ENCODE measurements around the gene NCAM2. TPM values are rescaled to one million over a fixed set of nuclear protein-coding genes. Genes with fewer than 3 reads are reported as not detected.
A peak's percentile ranks its signal among the peaks of the same experiment; 100 is the strongest.

NCAM2 gene
- total RNA-seq (1 to 10 TPM; 8.2 to 9.7 (median 8.2) TPM), polyA plus RNA-seq (0.97 TPM)
- long read RNA-seq, donor 1, full-length matches to known transcripts, result 2 of 6 reads
- long read RNA-seq, donor 1, partial matches to known transcripts, result 1 of 6 reads
- long read RNA-seq, donor 1, other reads (novel, unspliced or antisense), result 3 of 6 reads
- long read RNA-seq, donor 2, full-length matches to known transcripts, result 3 of 4 reads
- long read RNA-seq, donor 2, partial matches to known transcripts, result 0 of 4 reads
- long read RNA-seq, donor 2, other reads (novel, unspliced or antisense), result 1 of 4 reads
- long read RNA-seq, donor 3, full-length matches to known transcripts, result 3 of 5 reads
- long read RNA-seq, donor 3, partial matches to known transcripts, result 0 of 5 reads
- long read RNA-seq, donor 3, other reads (novel, unspliced or antisense), result 2 of 5 reads
- long read RNA-seq, donor 4, full-length matches to known transcripts, result 1 of 3 reads
- long read RNA-seq, donor 4, partial matches to known transcripts, result 0 of 3 reads
- long read RNA-seq, donor 4, other reads (novel, unspliced or antisense), result 2 of 3 reads

- H3K27ac ChIP-seq (ENCODE audit: low read length), result peak within 1 kb of the TSS; percentile 38
- H3K9me3 ChIP-seq (ENCODE audit: control insufficient read depth, low read length), result no peaks in the 10 kb centered on the region
- intact Hi-C loops (cut with DNase I), result no loop called here
- H3K4me3 ChIP-seq (ENCODE audit: low read length), result peak within 1 kb of the TSS; percentile 95
- H3K27me3 ChIP-seq (ENCODE audit: control insufficient read depth, insufficient read depth), result no peaks in the 10 kb centered on the region
- peak; percentile 89 to 91 for ATAC-seq
- peak; percentile 77 to 92 (median 88) for DNase-seq
- under 1% methylated on average over 86 of the region's 86 CpGs for WGBS
- H3K4me1 ChIP-seq (ENCODE audit: control insufficient read depth, insufficient read depth, low read length), result no peaks in the 10 kb centered on the region
These were observed at the start of gene NCAM2 for GRCh38 chr21:20997636-20998455. NCAM2 (plus strand) TSS chr21:20998409.

GRCh38 chr21:20949884-20950283 lies 48.3 kb upstream of the NCAM2 start:
- Histone ChIP-seq H3K4me1 (ENCODE audit: control insufficient read depth, insufficient read depth, low read length) (no peaks in the 10 kb centered on the region), H3K27ac (ENCODE audit: low read length) (no peak overlapping the region), H3K9me3 (ENCODE audit: control insufficient read depth, low read length) (no peaks in the 10 kb centered on the region), H3K27me3 (ENCODE audit: control insufficient read depth, insufficient read depth) (no peaks in the 10 kb centered on the region), H3K4me3 (ENCODE audit: low read length) (no peak overlapping the region)
- 51% methylated on average over 4 of the region's 4 CpGs for WGBS
- intact Hi-C loops (cut with DNase I), result no loop called here
- no peak for ATAC-seq
- DNase-seq, result no peak

- Histone ChIP-seq H3K4me3 (ENCODE audit: low read length) (no peak overlapping the region), H3K9me3 (ENCODE audit: control insufficient read depth, low read length) (no peaks in the 10 kb centered on the region), H3K4me1 (ENCODE audit: control insufficient read depth, insufficient read depth, low read length) (no peaks in the 10 kb centered on the region), H3K27me3 (ENCODE audit: control insufficient read depth, insufficient read depth) (no peaks in the 10 kb centered on the region), H3K27ac (ENCODE audit: low read length) (no peak overlapping the region)
- no peak for ATAC-seq
- no peak for DNase-seq
- 66% methylated on average over 1 of the region's 1 CpG for WGBS
- intact Hi-C loops (cut with DNase I), result no loop called here
These were observed 32.4 kb upstream of the NCAM2 start for GRCh38 chr21:20965816-20966215.

GRCh38 chr21:20968391-20968790 lies 29.8 kb upstream of the NCAM2 start:
- ATAC-seq (no peak), DNase-seq (no peak)
- 70% methylated on average over 4 of the region's 4 CpGs for WGBS

GRCh38 chr21:20970691-20971090 lies 27.5 kb upstream of the NCAM2 start:
- H3K4me3 ChIP-seq (ENCODE audit: low read length), result no peak overlapping the region
- no peak for ATAC-seq

More at GRCh38 chr21:20968391-20968790, 29.8 kb upstream of the NCAM2 start:
- Histone ChIP-seq H3K27ac (ENCODE audit: low read length) (no peak overlapping the region), H3K4me1 (ENCODE audit: control insufficient read depth, insufficient read depth, low read length) (no peaks in the 10 kb centered on the region), H3K4me3 (ENCODE audit: low read length) (no peak overlapping the region), H3K9me3 (ENCODE audit: control insufficient read depth, low read length) (no peaks in the 10 kb centered on the region), H3K27me3 (ENCODE audit: control insufficient read depth, insufficient read depth) (no peaks in the 10 kb centered on the region)
- intact Hi-C loops (cut with DNase I), result no loop called here

GRCh38 chr21:20971296-20971921 lies 26.8 kb upstream of the NCAM2 start:
- no peaks in the 10 kb centered on the region for H3K9me3 ChIP-seq (ENCODE audit: control insufficient read depth, low read length)
- no peak overlapping the region for H3K27ac ChIP-seq (ENCODE audit: low read length)
- H3K4me1 ChIP-seq (ENCODE audit: control insufficient read depth, insufficient read depth, low read length), result no peaks in the 10 kb centered on the region
- DNase-seq (peak; percentile 33 to 83 (median 62)), ATAC-seq (no peak)
- WGBS, result 4% methylated on average over 2 of the region's 2 CpGs
- H3K4me3 ChIP-seq (ENCODE audit: low read length), result no peak overlapping the region
- intact Hi-C loops (cut with DNase I), result no loop called here
- no peaks in the 10 kb centered on the region for H3K27me3 ChIP-seq (ENCODE audit: control insufficient read depth, insufficient read depth)

More at GRCh38 chr21:20970691-20971090, 27.5 kb upstream of the NCAM2 start:
- no peaks in the 10 kb centered on the region for H3K4me1 ChIP-seq (ENCODE audit: control insufficient read depth, insufficient read depth, low read length)
- no peak overlapping the region for H3K27ac ChIP-seq (ENCODE audit: low read length)
- H3K9me3 ChIP-seq (ENCODE audit: control insufficient read depth, low read length), result no peaks in the 10 kb centered on the region
- intact Hi-C loops (cut with DNase I), result no loop called here
- WGBS, result 23% methylated on average over 1 of the region's 1 CpG
- no peak for DNase-seq
- no peaks in the 10 kb centered on the region for H3K27me3 ChIP-seq (ENCODE audit: control insufficient read depth, insufficient read depth)

- no peaks in the 10 kb centered on the region for H3K9me3 ChIP-seq (ENCODE audit: control insufficient read depth, low read length)
- H3K4me3 ChIP-seq (ENCODE audit: low read length), result no peak overlapping the region
- DNase-seq, result no peak
- H3K4me1 ChIP-seq (ENCODE audit: control insufficient read depth, insufficient read depth, low read length), result no peaks in the 10 kb centered on the region
- H3K27me3 ChIP-seq (ENCODE audit: control insufficient read depth, insufficient read depth), result no peaks in the 10 kb centered on the region
- no peak overlapping the region for H3K27ac ChIP-seq (ENCODE audit: low read length)
- no peak for ATAC-seq
- intact Hi-C loops (cut with DNase I), result no loop called here
- 92% methylated on average over 7 of the region's 7 CpGs for WGBS
These were observed 3.4 kb upstream of the NCAM2 start for GRCh38 chr21:20994790-20995189.

- ATAC-seq, result no peak
- no peaks in the 10 kb centered on the region for H3K9me3 ChIP-seq (ENCODE audit: control insufficient read depth, low read length)
- peak overlapping the region; percentile 95 for H3K4me3 ChIP-seq (ENCODE audit: low read length)
- 25% methylated on average over 27 of the region's 27 CpGs for WGBS
- H3K27me3 ChIP-seq (ENCODE audit: control insufficient read depth, insufficient read depth), result no peaks in the 10 kb centered on the region
- peak in 1 of 3 donors; percentile 27 for DNase-seq
- peak overlapping the region; percentile 30 for H3K27ac ChIP-seq (ENCODE audit: low read length)
- H3K4me1 ChIP-seq (ENCODE audit: control insufficient read depth, insufficient read depth, low read length), result no peaks in the 10 kb centered on the region
- intact Hi-C loops (cut with DNase I), result no loop called here
These were observed 1.5 kb upstream of the NCAM2 start for GRCh38 chr21:20996421-20997310.

GRCh38 chr21:20997311-20997635 lies 936 bp upstream of the NCAM2 start:
- H3K4me3 ChIP-seq (ENCODE audit: low read length), result peak overlapping the region; percentile 95
- no peaks in the 10 kb centered on the region for H3K4me1 ChIP-seq (ENCODE audit: control insufficient read depth, insufficient read depth, low read length)
- no peaks in the 10 kb centered on the region for H3K27me3 ChIP-seq (ENCODE audit: control insufficient read depth, insufficient read depth)
- ATAC-seq (peak; percentile 58 to 61), DNase-seq (peak; percentile 18 to 51 (median 47))
- 2% methylated on average over 20 of the region's 20 CpGs for WGBS
- H3K9me3 ChIP-seq (ENCODE audit: control insufficient read depth, low read length), result no peaks in the 10 kb centered on the region
- no peak overlapping the region for H3K27ac ChIP-seq (ENCODE audit: low read length)
- intact Hi-C loops (cut with DNase I), result no loop called here

- DNase-seq (no peak), ATAC-seq (no peak)
- H3K27ac ChIP-seq (ENCODE audit: low read length), result peak overlapping the region; percentile 38
These were observed 214 bp downstream of the NCAM2 start for GRCh38 chr21:20998456-20998789.

More at GRCh38 chr21:20998456-20998789, 214 bp downstream of the NCAM2 start:
- H3K4me3 ChIP-seq (ENCODE audit: low read length), result peak overlapping the region; percentile 95
- H3K4me1 ChIP-seq (ENCODE audit: control insufficient read depth, insufficient read depth, low read length), result no peaks in the 10 kb centered on the region
- intact Hi-C loops (cut with DNase I), result no loop called here
- no peaks in the 10 kb centered on the region for H3K9me3 ChIP-seq (ENCODE audit: control insufficient read depth, low read length)
- WGBS, result under 1% methylated on average over 14 of the region's 14 CpGs
- no peaks in the 10 kb centered on the region for H3K27me3 ChIP-seq (ENCODE audit: control insufficient read depth, insufficient read depth)

Data from right cardiac atrium (tissue), 5 donors.